ENCODE data around the gene ANKFY1. TPM values are rescaled to one million over a fixed set of nuclear protein-coding genes. Genes with fewer than 3 reads are reported as not detected.
"Not testable (repeated sequence)": the region's sequence is repeated elsewhere in the genome, so short reads cannot be mapped to it uniquely, and the experiment has no call there.

ANKFY1 gene
- polyA plus RNA-seq, 1 of the 3 experiments (the other 2 are of a cell fraction) = 29.6 TPM

DNA sequence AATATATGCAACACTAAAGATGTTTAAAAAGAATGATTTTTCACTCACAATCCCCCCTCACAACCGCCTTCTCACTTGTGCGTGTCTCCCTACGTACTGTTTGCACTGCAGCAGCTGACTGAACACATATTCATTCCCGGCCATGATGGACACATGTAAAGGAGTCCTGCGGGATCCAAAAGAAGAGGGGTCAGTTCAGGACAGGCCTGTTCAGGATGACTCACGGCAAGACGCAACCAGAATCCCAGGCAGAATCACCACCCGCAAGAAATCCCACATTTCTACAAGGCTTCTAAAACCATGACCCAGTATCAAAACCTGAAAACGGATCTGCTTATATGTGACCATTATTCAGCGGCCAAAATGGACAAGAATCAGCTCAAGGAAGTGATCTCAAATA is 68.5 kb downstream of the ANKFY1 start (continued):
- TF ChIP-seq, protein P1, sequence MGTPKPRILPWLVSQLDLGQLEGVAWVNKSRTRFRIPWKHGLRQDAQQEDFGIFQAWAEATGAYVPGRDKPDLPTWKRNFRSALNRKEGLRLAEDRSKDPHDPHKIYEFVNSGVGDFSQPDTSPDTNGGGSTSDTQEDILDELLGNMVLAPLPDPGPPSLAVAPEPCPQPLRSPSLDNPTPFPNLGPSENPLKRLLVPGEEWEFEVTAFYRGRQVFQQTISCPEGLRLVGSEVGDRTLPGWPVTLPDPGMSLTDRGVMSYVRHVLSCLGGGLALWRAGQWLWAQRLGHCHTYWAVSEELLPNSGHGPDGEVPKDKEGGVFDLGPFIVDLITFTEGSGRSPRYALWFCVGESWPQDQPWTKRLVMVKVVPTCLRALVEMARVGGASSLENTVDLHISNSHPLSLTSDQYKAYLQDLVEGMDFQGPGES (IDR thresholded peaks at IDR 0.05; ENCODE audit: low read depth, low read length) = no peak
- no peak for TF ChIP-seq FOXJ3 (CRISPR knock-in tag; IDR thresholded peaks at IDR 0.05)
- no peak for TF ChIP-seq MXI1 (IDR thresholded peaks at IDR 0.05; ENCODE audit: low read depth, low read length)

DNA sequence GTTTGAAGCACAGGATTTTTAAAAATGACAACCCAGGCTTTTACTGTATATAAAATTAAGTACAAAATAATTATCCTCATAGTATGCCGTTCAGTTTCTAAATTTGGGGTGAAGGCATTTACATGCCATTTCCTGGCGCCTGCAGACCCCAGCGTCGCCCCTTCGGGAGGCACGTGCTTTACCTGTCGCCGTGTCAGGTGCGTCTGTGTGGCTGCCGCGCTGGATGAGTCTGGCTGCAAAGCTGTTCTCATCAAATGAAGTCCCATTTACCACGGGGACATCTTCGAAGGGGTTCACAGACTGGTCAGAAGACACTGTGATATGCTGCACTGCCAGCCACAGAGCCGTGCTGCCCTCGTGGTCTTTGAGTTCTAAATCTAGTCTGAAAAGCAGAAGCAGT is 69.0 kb downstream of the ANKFY1 start:
- no peak overlapping the region for H3K9ac ChIP-seq
- ChIA-PET POLR2A (no interaction called here), CTCF (interaction anchor here (0.6 to 0.9 kb wide), 2 partner anchors 9 to 10 kb away, joined by 3 read pairs; no protein-coding TSS in a partner anchor)
- H3K27ac ChIP-seq (ENCODE audit: low read depth in 2 of 2, low read length in 1 of 2) = peak overlapping the region in 1 of 2 experiments; percentile 61; a peak in 1 of 4 replicates
- no peaks in the 10 kb centered on the region for H3K4me1 ChIP-seq (ENCODE audit: control insufficient read depth in 1 of 2, insufficient read depth in 2 of 2, low read depth in 1 of 2, low read length in 1 of 2)
- no peak overlapping the region for H3K4me3 ChIP-seq (ENCODE audit: low read depth in 2 of 2, low read length in 1 of 2)
- peaks cover 3% of the 10 kb centered on the region; the same call in 1 of the 2 replicates for H3K79me2 ChIP-seq (ENCODE audit: insufficient read depth)
- H2AFZ ChIP-seq (ENCODE audit: low read depth) = no peak overlapping the region
- WGBS (ENCODE audit: low lambda C conversion rate) = 96% methylated on average over 15 of the region's 15 CpGs
- no peaks in the 10 kb centered on the region for H3K9me3 ChIP-seq
- H3K4me2 ChIP-seq = no peak overlapping the region
- no peaks in the 10 kb centered on the region for H3K9me2 ChIP-seq
- DNase-seq = no peak
- no peaks in the 10 kb centered on the region for H3F3A ChIP-seq (replicated peaks; ENCODE audit: insufficient read depth)
- no peaks in the 10 kb centered on the region for H4K20me1 ChIP-seq (ENCODE audit: insufficient read depth)
- H3K36me3 ChIP-seq (replicated peaks in 1 of 2; ENCODE audit: control insufficient read depth in 1 of 2, insufficient read depth in 2 of 2, low read length in 1 of 2) = peaks cover 21 to 24% of the 10 kb centered on the region in 2 experiments
- no peaks in the 10 kb centered on the region for H3K27me3 ChIP-seq (ENCODE audit: insufficient read depth)
- TF ChIP-seq GATA2 (CRISPR knock-in tag; IDR thresholded peaks at IDR 0.05) (no peak), RFX5 (IDR thresholded peaks at IDR 0.05; ENCODE audit: low read length) (no peak), RXRA (IDR thresholded peaks at IDR 0.05; ENCODE audit: borderline replicate concordance, low read depth) (no peak), SIN3A (IDR thresholded peaks at IDR 0.05; ENCODE audit: borderline replicate concordance, low read depth, low read length) (no peak), JUND (IDR thresholded peaks at IDR 0.05) (no peak), RAD21 (IDR thresholded peaks at IDR 0.05; ENCODE audit: low read length) (no peak), ELF1 (IDR thresholded peaks at IDR 0.05) (no peak)
- TF ChIP-seq, protein P2, sequence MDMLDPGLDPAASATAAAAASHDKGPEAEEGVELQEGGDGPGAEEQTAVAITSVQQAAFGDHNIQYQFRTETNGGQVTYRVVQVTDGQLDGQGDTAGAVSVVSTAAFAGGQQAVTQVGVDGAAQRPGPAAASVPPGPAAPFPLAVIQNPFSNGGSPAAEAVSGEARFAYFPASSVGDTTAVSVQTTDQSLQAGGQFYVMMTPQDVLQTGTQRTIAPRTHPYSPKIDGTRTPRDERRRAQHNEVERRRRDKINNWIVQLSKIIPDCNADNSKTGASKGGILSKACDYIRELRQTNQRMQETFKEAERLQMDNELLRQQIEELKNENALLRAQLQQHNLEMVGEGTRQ (IDR thresholded peaks at IDR 0.05; ENCODE audit: borderline replicate concordance, low read depth, low read length) = no peak
- TF ChIP-seq, protein P3, sequence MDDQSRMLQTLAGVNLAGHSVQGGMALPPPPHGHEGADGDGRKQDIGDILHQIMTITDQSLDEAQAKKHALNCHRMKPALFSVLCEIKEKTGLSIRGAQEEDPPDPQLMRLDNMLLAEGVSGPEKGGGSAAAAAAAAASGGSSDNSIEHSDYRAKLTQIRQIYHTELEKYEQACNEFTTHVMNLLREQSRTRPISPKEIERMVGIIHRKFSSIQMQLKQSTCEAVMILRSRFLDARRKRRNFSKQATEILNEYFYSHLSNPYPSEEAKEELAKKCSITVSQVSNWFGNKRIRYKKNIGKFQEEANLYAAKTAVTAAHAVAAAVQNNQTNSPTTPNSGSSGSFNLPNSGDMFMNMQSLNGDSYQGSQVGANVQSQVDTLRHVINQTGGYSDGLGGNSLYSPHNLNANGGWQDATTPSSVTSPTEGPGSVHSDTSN (IDR thresholded peaks at IDR 0.05) = no peak

DNA sequence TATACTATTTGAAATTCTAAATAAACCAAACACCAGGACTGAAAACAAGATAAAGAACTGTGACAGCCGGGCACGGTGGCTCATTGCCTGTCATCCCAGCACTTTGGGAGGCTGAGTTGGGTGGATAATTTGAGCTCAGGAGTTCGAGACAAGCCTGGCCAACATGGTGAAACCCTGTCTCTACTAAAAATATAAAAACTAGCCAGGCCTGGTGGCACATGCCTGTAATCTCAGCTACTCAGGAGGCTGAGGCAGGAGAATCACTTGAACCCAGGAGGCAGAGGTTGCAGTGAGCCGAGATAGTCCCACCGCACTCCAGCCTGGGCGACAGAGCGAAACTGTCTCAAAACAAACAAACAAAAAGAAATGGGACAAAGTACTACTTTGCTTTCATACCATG is 73.0 kb downstream of the ANKFY1 start:
- H3F3A ChIP-seq (replicated peaks; ENCODE audit: insufficient read depth); H3K9me3 ChIP-seq; H3K4me2 ChIP-seq; H3K4me1 ChIP-seq (ENCODE audit: control insufficient read depth in 1 of 2, insufficient read depth in 2 of 2, low read depth in 1 of 2, low read length in 1 of 2); H3K4me3 ChIP-seq (ENCODE audit: low read depth in 2 of 2, low read length in 1 of 2); POLR2A ChIA-PET; H3K27ac ChIP-seq (ENCODE audit: low read depth in 2 of 2, low read length in 1 of 2); H3K27me3 ChIP-seq (ENCODE audit: insufficient read depth); CTCF ChIA-PET; H4K20me1 ChIP-seq (ENCODE audit: insufficient read depth); H3K9ac ChIP-seq; H2AFZ ChIP-seq (ENCODE audit: low read depth); H3K79me2 ChIP-seq (ENCODE audit: insufficient read depth); H3K9me2 ChIP-seq; DNase-seq: not testable (repeated sequence)
- 98% methylated on average over 7 of the region's 7 CpGs for WGBS (ENCODE audit: low lambda C conversion rate)
- peaks cover 26 to 53% of the 10 kb centered on the region in 2 experiments for H3K36me3 ChIP-seq (replicated peaks in 1 of 2; ENCODE audit: control insufficient read depth in 1 of 2, insufficient read depth in 2 of 2, low read length in 1 of 2)

All from SK-N-SH (cell line).